HG02840 (cell line): ENCODE measurements around the gene TOMM22.

Experiments
- ATAC-seq: cut with Tn5 transposase; IDR thresholded peaks from one replicate; pipeline ENCODE4 v1.9.1; 2021; ENCODE audit warnings: mild to moderate bottlenecking, moderate library complexity, moderate number of reproducible peaks; ENCODE audit not compliant: unreplicated experiment, low FRiP score

Gene TOMM22

DNA sequence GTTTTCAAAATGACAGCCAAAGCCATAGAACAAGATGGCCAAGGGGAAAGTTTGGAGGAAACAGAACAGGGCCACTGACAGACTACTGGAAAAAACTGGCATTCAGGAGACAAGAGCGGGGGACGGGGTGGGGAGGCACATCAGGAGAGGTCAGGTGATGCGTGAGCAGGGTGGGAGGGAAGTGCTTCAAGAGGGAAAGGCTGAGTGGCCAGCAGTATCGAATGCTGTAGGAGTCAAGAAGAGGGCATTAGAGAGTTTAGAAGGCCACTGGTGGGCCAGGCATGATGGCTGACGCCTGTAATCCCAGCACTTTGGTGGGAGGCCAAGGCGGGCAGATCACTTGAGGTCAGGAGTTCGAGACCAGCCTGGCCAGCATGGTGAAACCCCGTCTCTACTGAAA is 32.2 kb downstream of the TOMM22 start:
- no peak for ATAC-seq

DNA sequence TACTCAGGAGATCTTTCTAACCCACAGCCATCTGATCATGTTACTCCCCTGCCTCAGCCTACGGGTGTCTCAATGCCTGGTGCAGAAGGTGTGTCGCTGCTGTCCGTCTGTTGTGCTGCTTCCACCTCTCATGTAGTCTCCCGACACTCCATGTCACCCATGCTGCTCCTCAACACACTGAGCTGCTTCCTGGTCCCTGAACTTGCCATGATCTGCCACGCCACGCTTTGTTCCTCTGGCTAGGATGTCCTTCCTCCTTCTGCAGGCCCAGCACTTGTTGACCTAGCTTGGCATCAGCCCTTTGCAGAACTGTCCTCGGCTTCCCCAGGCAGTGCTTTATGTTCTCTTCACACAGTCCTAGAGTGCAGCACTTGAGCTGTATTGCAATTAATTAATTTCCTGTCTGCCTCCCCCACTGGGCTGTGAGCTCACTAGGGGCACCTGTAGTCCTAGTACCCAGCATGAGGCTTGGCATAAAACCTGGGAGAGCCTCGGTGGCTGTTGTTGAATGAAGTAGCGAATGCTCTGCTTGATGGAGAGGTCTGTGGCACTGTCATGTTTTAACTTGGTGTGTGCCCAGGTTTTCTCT is 33.5 kb downstream of the TOMM22 start:
- no peak for ATAC-seq

DNA sequence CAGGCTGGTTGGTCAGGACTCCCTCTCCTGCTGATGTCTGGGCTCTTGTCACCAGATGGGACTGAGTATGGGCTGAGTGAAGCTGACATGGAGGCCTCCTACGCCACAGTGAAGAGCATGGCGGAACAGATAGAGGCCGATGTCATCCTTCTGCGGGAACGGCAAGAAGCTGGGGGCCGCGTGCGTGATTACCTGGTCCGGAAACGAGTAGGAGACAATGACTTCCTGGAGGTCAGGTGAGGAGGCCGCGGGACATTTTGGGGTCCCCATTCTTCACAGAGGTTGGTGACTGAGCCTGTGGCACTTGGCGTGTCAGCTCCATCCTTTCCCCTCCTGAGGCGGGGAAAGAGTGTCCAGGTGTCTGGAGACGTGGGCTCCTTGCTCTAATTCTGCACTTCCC is 34.1 kb downstream of the TOMM22 start:
- ATAC-seq = no peak

DNA sequence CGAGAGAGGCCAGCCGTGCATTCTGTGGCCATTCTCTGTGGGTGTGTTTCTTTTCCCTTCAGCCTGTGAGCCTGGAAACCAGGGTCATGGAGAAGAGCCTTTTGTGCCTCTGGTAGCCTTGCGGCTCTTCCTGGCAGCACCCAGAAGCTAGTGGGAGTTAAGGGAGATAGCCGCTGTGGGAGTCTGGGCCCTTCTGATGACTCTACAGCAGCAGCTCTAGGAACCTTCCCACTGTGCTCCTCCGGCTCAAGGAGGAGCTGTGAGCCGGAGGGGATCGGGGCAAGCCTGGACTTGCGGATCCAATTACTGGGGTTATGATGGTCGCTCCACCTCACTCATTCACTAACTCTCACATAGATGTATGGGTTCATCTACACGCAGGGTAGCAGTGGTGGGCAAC is 34.5 kb downstream of the TOMM22 start:
- no peak for ATAC-seq

DNA sequence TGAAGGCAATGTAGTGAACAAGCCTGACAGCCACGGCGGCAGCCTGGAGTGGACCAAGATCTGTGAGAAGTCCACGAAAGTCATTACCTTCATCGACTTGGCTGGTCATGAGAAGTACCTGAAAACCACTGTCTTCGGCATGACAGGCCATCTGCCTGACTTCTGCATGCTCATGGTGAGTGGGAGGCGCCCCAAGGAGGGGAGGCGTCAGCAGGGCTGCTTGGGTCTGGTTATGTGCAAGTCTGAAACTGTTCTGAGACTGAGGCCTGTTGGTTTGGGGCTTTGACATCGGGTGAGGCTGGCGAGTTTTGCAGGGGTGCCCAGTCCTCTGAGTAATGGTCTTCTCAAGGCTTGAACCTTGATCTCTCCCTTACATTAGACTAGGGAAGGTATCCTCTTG is 35.1 kb downstream of the TOMM22 start:
- ATAC-seq = no peak

DNA sequence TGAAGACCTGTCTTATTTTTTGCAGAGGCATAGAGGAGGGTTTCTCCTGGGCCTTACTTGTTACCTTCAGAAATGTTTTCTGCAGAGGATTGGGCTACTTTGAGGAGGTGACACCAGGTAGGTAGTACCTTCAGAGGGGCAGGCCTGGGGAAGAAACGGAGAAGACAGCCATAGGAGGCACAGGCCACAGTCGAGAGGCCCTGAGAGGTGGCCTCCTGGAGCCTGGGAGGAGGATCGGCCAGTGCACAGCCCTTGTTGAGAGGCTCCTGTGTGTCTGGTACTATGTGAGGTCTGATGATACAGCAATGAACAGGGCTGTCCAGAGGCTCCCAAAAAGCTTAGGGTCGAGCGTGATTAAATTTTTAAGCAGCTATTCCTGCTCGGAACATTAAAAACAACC is 35.5 kb downstream of the TOMM22 start:
- ATAC-seq = no peak

DNA sequence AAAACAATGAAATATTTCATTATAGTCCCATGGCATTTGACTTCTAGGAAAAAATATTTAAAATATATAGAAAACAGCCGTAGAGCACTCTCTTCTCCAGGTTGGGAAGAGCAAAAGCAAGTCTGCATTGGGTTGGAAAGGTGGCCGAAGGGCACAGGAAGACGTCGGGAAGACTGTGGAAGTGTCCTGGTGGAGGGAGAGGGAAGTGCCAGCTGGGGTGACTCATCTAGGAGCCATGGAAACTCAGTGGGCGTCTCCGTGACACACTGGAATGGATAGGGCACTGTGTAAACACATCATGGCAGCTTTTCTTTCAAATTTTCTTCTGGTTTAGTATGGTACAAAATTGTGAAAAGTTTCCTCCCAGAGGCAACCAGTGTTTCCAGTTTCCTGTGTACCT is 36.7 kb downstream of the TOMM22 start:
- no peak for ATAC-seq

DNA sequence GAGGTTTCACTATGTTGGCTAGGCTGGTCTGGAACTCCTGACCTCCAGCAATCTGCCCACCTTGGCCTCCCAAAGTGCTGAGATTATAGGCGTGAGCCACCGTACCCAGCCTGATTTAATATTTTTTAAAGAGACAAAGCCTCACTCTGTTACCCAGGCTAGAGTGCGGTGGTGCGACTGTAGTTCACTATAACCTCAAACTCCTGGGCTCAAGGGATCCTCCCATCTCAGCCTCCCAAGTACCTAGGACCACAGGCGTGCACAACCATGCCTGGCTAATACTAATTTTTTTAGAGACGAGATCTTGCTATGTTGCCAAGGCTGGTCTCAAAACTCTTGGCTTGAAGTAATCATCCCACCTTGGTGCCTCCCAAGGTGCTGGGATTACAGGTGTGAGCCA is 37.4 kb downstream of the TOMM22 start:
- no peak for ATAC-seq

DNA sequence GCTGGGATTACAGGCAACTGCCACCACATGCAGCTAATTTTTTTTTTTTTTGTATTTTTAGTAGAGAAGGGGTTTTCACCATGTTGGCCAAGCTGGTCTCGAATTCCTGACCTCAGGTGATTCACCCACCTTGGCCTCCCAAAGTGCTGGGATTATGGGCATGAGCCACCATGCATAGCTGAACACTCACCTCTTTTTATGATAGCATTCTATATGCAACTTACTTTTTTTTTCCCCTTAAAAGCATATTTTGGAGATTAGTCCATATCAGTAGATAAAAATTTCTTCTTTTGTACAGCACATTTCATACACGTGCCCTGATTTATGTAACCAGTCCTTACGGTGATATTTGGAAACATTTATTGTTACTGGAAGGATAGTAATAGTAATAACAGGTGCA is 38.6 kb downstream of the TOMM22 start:
- ATAC-seq = no peak

DNA sequence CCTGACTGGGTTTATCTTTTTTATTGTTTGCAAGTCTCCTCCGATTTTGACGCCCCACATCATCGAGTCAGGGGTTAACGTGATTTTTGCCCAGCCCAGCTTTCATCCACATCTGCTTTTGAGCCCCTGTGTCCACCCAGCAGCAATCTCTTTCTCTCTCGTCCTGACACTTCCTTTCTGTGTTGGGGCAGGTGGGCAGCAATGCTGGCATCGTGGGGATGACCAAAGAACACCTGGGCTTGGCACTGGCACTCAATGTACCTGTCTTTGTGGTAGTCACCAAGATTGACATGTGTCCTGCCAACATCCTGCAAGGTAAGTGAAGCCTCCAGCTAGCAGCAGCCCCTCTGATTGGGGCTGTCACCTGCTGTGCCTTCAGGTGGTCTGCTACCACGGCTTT is 39.8 kb downstream of the TOMM22 start:
- no peak for ATAC-seq

DNA sequence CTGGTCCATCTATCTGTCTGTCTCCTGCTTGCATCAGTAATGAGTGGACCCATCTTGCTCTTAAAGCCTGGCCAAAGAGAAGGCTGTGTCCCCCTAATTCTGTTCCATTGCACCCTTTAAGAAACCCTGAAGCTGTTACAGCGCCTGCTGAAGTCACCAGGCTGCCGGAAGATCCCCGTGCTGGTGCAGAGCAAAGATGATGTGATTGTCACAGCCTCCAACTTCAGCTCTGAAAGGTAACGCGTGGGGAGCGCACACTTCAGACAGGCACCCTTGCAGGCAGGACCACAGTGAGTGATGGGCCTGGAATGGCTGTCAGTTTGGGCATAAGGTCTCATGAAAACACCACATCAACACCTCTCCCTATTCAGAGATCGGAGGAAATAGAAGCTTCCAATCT is 42.4 kb downstream of the TOMM22 start:
- no peak for ATAC-seq

DNA sequence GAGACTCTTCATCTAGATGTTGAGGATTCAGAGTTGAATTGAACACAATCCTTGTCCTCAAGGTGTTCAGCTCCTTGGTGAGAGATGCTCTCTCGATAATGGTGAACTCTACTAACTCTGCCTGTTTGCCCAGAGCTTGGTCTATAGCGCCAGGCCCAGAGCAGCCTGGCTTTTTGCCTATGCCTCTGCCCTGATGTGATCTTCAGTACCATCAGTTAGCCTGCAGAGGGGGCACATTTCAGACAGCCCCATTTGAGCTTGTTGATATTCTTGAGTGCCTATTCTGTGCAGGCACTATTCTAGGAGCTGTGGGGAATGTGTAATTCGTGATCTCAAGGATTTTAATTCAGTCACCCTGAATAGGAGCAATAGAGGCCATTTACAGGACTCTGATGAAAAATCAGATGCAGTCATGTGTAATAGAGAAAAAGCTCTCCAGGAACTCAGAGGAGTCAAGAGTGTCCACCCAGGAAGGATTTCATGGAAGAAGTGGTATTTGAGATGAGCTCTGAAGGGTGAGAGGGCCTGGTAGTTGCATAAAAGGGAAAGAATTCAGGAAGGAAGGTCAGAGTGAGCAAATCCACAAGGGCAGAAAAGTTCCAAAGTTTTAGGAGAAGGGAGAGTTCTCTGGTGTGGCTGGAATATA is 43.3 kb downstream of the TOMM22 start:
- ATAC-seq = no peak

DNA sequence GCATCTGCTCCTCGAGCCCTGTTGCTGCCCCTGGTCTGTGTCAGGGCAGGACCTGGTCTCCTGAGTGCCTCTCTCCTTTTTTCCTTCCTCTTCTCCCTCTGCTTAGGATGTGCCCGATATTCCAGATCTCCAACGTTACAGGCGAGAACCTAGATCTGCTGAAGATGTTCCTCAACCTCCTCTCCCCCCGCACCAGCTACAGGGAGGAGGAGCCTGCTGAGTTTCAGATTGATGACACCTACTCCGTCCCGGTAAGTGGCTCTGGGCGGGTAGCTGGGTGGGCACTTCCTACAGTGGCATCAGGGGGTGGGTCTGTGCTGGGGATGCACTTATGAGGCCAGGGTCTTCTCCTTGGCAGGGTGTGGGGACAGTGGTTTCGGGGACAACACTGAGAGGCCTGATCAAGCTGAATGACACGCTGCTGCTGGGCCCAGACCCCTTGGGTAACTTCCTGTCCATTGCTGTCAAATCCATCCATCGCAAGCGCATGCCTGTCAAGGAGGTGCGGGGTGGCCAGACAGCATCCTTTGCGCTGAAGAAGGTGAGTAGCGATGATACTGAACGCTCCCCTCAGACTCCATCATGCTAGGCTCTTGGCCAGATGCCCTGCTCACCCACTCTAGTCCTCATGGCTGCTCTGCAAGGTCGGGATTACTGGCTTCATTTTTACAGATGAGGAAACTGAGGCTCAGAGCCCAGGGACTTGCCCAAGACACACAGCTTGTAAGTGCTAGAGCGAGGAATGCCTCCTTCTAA is 44.3 kb downstream of the TOMM22 start:
- no peak for ATAC-seq

DNA sequence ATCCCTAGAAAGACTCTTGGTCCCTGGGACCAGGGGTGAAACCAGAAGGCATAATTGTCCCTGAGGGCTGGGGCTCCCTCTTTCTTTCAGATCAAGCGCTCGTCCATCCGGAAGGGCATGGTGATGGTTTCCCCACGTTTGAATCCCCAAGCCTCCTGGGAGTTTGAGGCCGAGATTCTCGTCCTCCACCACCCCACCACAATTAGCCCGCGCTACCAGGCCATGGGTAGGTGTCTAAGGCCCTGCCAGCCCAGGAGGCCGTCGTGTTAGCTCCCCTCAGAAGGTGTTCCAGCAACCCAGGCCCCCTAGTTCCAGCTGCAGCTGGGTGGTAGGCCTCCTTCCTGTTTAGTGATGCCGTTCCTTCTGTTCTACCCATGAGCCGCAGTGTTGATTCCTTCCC is 45.4 kb downstream of the TOMM22 start:
- no peak for ATAC-seq

DNA sequence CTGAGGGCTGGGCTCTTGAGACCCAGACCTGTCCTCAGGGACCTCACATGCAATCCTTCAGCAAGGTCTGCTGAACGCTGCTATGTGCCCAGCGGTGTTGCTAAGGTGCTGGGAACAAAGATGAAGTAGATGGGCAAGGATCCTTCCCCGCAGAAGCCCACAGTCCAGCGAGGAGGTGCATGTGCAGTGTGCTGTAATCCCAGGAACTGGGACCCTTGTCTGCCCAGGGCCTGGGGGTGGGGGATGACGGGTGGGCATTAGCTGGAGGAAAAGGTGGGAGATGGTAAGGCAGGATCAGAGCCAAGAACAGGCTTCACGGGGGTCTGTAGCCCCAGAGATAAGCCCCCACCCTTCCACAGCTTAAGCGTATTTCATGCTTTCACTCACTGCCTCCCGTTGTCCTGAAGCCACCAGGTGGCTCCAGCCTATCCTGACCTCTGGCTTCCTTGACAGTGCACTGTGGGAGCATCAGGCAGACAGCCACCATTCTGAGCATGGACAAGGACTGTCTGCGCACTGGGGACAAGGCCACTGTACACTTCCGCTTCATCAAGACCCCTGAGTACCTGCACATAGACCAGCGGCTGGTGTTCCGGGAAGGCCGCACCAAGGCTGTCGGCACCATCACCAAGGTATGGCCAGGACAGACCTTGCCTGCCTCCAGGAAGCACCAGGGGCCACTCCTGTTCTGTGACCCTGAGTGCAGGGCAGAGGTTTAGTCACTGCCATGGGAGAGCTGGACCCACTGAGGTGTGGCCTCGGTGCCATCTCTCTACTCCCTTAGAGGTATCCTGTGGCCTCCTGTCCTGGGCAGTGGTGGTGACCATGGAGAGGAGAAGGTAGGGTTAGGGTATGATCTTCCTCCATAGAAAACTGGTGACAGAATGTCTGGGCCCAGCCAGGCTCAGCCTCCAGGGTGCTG is 46.0 kb downstream of the TOMM22 start:
- ATAC-seq = no peak

DNA sequence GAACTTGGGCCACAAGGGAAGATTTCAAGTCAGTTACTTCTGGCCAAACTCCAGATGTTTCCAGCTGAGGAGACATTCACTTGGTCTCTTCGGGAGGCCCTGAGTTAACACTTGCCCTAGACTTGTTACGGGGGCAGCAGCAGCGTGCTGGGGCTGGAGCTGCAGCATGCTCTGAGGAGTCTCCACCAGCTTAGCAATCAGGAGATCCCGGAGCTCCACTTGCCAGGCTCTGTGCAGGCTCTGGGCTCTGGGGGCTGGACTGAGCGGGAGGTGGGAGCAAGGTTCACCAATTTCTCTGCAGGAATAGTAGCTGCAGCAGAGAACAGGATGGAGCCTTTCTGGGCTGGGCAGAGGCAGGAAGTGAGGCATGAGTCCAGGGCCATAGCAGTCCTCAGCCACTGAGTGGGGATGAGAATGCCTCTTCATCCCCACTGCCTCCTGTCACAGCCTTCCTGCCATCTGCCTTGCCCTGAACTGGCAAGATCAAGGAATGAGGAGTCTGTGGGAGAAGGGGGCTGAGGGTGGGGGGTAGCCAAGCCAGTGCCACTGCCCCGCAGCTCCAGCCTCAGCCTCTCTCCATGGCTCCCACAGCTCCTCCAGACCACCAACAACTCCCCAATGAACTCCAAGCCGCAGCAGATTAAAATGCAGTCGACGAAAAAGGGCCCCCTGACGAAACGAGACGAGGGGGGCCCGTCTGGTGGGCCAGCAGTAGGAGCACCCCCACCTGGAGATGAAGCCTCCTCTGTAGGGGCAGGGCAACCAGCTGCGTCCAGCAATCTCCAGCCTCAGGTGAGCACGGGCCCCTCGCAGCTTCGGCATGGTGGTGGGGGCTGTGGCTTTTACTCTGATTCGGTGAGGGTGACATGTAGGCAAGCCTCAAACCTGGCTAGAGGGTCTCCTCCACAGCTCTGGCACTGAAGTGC is 47.4 kb downstream of the TOMM22 start:
- ATAC-seq = no peak

DNA sequence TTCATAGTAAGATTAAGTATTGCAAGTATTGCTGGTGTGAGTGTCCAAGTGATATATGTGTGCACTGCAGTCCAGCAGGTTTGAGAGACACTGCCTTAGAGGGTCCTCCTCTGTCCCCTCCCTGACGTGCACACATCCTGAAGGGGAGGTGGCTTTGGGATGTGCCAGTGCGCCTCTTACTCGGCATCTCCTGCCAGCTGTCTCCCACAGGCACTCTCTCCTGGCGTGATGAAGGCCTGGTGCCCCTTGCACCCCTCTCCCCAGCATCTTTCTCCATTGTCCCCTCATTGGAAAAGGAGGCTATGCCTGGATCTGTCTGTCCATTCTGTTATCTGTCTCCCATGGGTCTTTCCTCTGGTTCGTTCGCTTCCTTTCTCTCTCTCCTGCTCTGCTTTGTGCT is 48.2 kb downstream of the TOMM22 start:
- no peak for ATAC-seq

DNA sequence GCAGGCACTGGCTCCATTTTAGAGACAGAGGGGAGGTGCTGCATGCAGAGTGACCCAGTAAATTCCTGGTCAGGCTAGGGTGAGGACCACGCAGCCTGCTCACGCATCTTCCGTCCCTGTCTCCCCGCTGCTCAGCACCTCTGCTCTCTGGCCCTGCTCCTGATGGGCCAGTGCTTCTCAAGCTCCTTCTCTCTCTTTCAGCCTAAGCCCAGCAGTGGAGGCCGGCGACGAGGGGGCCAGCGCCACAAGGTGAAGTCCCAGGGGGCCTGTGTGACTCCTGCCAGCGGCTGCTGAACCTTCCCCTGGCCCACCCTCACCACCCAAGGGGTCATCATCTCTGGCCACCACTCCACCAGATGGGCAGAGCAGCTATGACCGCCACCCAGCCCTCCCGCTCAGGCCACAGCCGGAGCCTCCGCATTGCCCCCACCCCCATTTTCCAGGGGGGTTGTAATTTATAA is 48.7 kb downstream of the TOMM22 start:
- ATAC-seq = no peak

DNA sequence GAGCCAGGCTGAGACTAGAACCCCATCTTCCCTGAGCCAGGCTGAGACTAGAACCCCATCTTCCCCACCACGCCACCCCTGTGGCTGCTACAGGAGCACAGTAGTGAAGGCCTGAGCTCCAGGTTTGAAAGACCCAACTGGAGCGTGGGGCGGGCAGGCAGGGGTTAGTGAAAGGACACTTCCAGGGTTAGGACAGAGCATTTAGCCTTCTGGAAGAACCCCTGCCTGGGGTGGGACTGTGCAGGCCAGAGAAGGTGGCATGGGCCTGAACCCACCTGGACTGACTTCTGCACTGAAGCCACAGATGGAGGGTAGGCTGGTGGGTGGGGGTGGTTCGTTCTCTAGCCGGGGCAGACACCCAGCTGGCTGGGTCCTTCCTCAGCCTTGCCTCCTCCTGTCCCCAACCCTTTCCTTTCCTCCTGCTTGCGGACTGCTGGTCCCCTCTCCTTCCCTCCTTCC is 50.0 kb downstream of the TOMM22 start:
- ATAC-seq = no peak
